ENCODE measurements around the gene INPP4A. TPM values are rescaled to one million over a fixed set of nuclear protein-coding genes. Genes with fewer than 3 reads are reported as not detected.

Gene INPP4A
- total and polyA plus RNA-seq, 2 donors (not counting 3 experiments of a cell fraction or from before 2014, with no cell fraction given) = 14.9 to 28.8 TPM

DNA sequence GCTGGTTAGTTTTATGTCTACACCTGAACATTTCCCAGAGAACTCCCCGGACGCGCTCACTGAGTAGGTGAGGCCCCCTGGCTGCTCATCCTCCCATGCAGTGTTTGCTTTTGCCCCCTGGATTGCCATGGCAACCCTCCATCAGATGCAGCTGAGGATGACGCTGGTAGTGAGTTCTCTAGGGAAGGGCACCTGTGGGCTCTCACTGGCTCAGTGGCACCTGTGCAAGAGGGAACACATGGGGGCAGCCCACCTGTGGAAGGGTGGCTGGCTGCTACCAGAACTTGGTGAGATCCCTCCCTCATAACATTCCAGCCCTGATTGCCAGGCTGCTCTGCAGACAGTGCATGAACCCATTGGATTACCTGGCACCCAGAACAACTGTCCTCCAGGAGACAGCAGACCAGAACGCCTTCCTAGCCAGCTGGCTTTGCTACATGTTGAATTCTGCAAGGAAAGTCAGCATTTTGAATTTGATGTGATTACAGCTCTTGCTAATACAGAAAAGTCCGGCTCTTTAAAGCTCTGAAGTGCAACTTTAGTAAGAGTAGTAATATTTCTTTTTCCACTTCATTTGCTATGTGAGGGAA is 142.0 kb downstream of the INPP4A start:
- Histone ChIP-seq H3K4me3 (replicated peaks in 1 of 3; ENCODE audit: insufficient read depth in 1 of 3, low read depth in 1 of 3, low read length in 3 of 3) (no peak overlapping the region), H4K20me1 (replicated peaks; ENCODE audit: control insufficient read depth, extremely low read depth, insufficient read depth, low read length) (no peaks in the 10 kb centered on the region), H3K79me2 (ENCODE audit: control insufficient read depth, insufficient read depth, low read length) (no peaks in the 10 kb centered on the region), H3K4me1 (ENCODE audit: control insufficient read depth, extremely low read depth, insufficient read depth, low read length) (no peaks in the 10 kb centered on the region), H3K9me3 (replicated peaks; ENCODE audit: control insufficient read depth, insufficient read depth, low read length) (no peaks in the 10 kb centered on the region), H3K9ac (replicated peaks; ENCODE audit: extremely low read depth, insufficient read depth, low read length) (no peak overlapping the region), H3K9me1 (replicated peaks; ENCODE audit: control insufficient read depth, extremely low read depth, insufficient read depth, low read length) (no peaks in the 10 kb centered on the region), H3K27ac (ENCODE audit: insufficient read depth, low read depth, low read length) (no peak overlapping the region), H3K27me3 (ENCODE audit: control insufficient read depth in 2 of 2, insufficient read depth in 2 of 2, low read length in 2 of 2) (no peaks in the 10 kb centered on the region), H2AFZ (ENCODE audit: low read depth, low read length) (no peak overlapping the region), H3K36me3 (ENCODE audit: control insufficient read depth in 2 of 2, extremely low read depth in 1 of 2, insufficient read depth in 2 of 2, low read length in 2 of 2) (peaks cover 0 to 11% of the 10 kb centered on the region in 2 experiments), H3K4me2 (ENCODE audit: insufficient read depth, low read length) (no peak overlapping the region)
- ChIA-PET CTCF (interaction anchor here (0.6 to 2.4 kb wide), 4 partner anchors 12 to 174 kb away, joined by 3 to 8 read pairs (median 5); no protein-coding TSS in a partner anchor), POLR2A (no interaction called here)
- intact Hi-C loops (cut with micrococcal nuclease) (no loop called here), dilution Hi-C loops (cut with MboI; ENCODE audit: extremely low pct_ligation_motif_present, low sequenced_read_pairs) (no loop called here)
- no peak for FAIRE-seq
- no peak for DNase-seq (ENCODE audit: low read depth, low spot score)
- BruUV-seq (replicated peaks) = no TSS peak
- TF ChIP-seq JUN (IDR thresholded peaks at IDR 0.05; ENCODE audit: borderline replicate concordance, insufficient read depth, insufficient read length, low read depth) = no peak
- no peak for TF ChIP-seq POLR2AphosphoS5 (IDR thresholded peaks at IDR 0.05; ENCODE audit: insufficient read depth, low read depth, low read length)
- no peak for TF ChIP-seq MYC (IDR thresholded peaks at IDR 0.05; ENCODE audit: low read depth, low read length)
- TF ChIP-seq, protein P1, sequence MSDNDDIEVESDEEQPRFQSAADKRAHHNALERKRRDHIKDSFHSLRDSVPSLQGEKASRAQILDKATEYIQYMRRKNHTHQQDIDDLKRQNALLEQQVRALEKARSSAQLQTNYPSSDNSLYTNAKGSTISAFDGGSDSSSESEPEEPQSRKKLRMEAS (IDR thresholded peaks at IDR 0.05; ENCODE audit: insufficient read depth, insufficient read length) = no peak
- no peak for TF ChIP-seq EZH2 (IDR thresholded peaks at IDR 0.05; ENCODE audit: borderline replicate concordance, low read depth, low read length, severe bottlenecking)
- TF ChIP-seq, protein P2, sequence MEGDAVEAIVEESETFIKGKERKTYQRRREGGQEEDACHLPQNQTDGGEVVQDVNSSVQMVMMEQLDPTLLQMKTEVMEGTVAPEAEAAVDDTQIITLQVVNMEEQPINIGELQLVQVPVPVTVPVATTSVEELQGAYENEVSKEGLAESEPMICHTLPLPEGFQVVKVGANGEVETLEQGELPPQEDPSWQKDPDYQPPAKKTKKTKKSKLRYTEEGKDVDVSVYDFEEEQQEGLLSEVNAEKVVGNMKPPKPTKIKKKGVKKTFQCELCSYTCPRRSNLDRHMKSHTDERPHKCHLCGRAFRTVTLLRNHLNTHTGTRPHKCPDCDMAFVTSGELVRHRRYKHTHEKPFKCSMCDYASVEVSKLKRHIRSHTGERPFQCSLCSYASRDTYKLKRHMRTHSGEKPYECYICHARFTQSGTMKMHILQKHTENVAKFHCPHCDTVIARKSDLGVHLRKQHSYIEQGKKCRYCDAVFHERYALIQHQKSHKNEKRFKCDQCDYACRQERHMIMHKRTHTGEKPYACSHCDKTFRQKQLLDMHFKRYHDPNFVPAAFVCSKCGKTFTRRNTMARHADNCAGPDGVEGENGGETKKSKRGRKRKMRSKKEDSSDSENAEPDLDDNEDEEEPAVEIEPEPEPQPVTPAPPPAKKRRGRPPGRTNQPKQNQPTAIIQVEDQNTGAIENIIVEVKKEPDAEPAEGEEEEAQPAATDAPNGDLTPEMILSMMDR (IDR thresholded peaks at IDR 0.05; ENCODE audit: extremely low read depth in 1 of 2, insufficient read depth in 1 of 2, low read depth in 1 of 2, low read length in 2 of 2) = no peak
- no peak for TF ChIP-seq GATA2 (IDR thresholded peaks at IDR 0.05; ENCODE audit: insufficient read depth, insufficient read length, low read depth, low read length)
- no peak for TF ChIP-seq POLR2A (IDR thresholded peaks at IDR 0.05; ENCODE audit: low read depth, low read length)
- TF ChIP-seq FOS (IDR thresholded peaks at IDR 0.05; ENCODE audit: borderline replicate concordance, insufficient read depth, low read length) = no peak

Measured in endothelial cell of umbilical vein (primary cell).